Duodenal mucosa (tissue), 2 donors: ENCODE data around the gene PAM.

Source experiments
- H3K27ac ChIP-seq: one replicate; pipeline ENCODE4 v1.7.0; 2013; ENCODE audit warnings: low read depth, low read length
- H3K27me3 ChIP-seq, 2 donors: one replicate each; pipeline ENCODE4 v1.7.0; 2013; ENCODE audit warnings: low read length in 2 of 2, control low read depth in 1 of 2; ENCODE audit not compliant: insufficient read depth in 2 of 2, control insufficient read depth in 1 of 2
- H3K36me3 ChIP-seq, 2 donors: one replicate each; pipeline ENCODE4 v1.7.0; 2013; ENCODE audit warnings: low read length in 2 of 2, control low read depth in 1 of 2; ENCODE audit not compliant: insufficient read depth in 2 of 2, control insufficient read depth in 1 of 2
- H3K4me1 ChIP-seq, 2 donors: one replicate each; pipeline ENCODE4 v1.7.0; 2013; ENCODE audit warnings: low read length in 2 of 2, control low read depth in 1 of 2; ENCODE audit not compliant: insufficient read depth in 2 of 2, control insufficient read depth in 1 of 2
- H3K4me3 ChIP-seq, 2 donors: one replicate each; pipeline ENCODE4 v1.7.0; 2013; ENCODE audit warnings: low read length in 2 of 2, low read depth in 1 of 2
- H3K9ac ChIP-seq, 2 donors: one replicate each; pipeline ENCODE4 v1.7.0; 2013; ENCODE audit warnings: low read length in 2 of 2, low read depth in 1 of 2
- H3K9me3 ChIP-seq, 2 donors: one replicate each; pipeline ENCODE4 v1.7.0; 2013; ENCODE audit warnings: low read length in 2 of 2, control low read depth in 1 of 2; ENCODE audit not compliant: control insufficient read depth in 1 of 2

Gene PAM

DNA sequence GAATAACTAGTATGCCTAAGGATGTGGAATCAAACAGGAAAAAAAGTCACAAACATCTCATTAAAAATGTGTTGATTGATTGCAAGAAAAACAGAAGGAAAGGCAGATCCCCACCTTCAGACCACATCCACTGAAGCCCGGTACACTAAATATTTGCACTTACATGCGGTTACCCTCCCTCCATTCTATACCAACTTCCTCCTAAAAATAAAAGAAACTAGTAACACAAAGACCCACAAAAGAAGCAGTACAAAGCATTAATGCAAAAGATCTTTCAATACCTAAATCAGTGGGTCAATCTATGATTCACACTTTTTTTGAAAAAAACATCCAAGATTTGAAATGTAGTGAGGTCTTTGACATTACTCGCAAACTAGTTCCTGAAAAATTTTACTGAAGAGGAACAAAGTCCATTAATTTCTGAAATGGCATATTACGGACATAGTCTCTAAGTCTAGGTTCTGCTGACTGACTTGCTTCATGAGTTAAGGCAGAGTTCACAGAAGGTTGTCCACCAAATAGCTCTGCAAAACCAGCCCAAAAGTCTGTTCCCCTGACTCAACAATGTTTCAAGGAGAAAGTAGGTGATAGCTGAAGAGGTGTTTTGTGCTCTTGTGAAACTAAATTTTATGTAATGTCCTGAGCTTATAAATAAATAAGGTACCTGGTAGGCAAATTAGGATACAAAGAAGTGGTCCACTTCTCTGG, 100.7 kb downstream of the PAM start:
- no peak overlapping the region for H3K9ac ChIP-seq
- peaks cover 0 to 11% of the 10 kb centered on the region in 2 donors for H3K4me1 ChIP-seq
- H3K27ac ChIP-seq: no peak overlapping the region

DNA sequence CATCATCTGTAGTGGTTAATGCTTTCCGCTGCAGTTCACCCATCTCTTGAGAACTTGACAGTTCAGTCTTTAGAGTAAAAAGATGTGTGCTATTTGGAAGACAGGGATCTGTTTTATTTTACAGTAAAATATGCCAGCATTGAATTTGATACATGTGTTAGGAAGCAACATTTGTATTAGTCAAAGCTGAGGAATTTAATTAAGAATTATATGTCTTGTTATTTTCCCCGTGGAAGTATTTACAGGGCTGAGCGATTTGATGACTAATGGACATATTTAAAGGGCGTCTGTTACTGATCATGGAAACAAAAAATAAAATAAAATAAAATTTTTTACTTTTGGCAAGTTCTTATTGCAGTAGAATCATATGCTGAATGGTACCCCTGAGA, 101.3 kb downstream of the PAM start:
- no peak overlapping the region for H3K4me3 ChIP-seq
- peaks cover 0 to 11% of the 10 kb centered on the region in 2 donors for H3K4me1 ChIP-seq
- no peak overlapping the region for H3K27ac ChIP-seq
- H3K27me3 ChIP-seq: no peaks in the 10 kb centered on the region
- H3K9ac ChIP-seq: no peak overlapping the region
- H3K36me3 ChIP-seq: no peaks in the 10 kb centered on the region
- H3K9me3 ChIP-seq: no peaks in the 10 kb centered on the region

More for the DNA sequence above, 100.7 kb downstream of the PAM start:
- Histone ChIP-seq H3K9me3 (no peaks in the 10 kb centered on the region), H3K27me3 (no peaks in the 10 kb centered on the region), H3K36me3 (no peaks in the 10 kb centered on the region), H3K4me3 (no peak overlapping the region)

DNA sequence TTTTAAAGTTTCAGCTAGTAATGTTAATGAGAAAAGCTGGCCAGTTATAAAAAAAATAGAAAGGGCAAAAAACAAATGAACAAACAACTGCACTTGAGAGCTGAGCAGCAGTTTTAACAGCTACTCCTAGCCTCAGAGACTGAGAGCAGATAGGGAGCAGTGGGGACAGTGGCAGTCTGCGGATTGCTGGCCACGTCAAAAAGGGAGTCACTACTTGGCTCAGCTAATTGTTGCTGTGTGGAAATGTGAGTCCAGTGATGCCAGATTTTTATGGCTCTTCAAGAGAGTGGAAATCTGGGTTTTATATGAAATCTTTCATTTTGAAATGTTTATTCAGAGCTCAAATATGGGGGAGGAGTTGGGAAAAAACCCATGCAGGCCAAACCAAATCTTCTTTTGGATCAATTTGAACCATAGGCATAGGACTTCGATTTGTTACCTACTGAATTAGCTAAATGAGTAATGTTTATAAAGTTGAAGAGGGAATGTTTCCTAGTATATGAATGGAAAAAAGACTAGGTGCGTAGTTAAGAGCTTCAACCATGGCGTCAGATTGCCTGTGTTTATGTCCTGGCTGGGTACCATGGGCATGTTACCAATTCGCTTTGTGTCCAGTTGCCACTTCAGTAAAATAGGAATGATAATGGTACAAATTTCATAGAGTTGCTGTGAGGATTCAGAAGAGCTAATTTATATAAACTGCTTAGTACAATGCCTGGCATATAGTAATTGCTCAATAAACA, 102.1 kb downstream of the PAM start:
- Histone ChIP-seq H3K4me3 (no peak overlapping the region), H3K36me3 (no peaks in the 10 kb centered on the region), H3K9ac (no peak overlapping the region), H3K4me1 (peaks cover 0 to 11% of the 10 kb centered on the region in 2 donors), H3K27me3 (no peaks in the 10 kb centered on the region), H3K9me3 (no peaks in the 10 kb centered on the region), H3K27ac (no peak overlapping the region)

DNA sequence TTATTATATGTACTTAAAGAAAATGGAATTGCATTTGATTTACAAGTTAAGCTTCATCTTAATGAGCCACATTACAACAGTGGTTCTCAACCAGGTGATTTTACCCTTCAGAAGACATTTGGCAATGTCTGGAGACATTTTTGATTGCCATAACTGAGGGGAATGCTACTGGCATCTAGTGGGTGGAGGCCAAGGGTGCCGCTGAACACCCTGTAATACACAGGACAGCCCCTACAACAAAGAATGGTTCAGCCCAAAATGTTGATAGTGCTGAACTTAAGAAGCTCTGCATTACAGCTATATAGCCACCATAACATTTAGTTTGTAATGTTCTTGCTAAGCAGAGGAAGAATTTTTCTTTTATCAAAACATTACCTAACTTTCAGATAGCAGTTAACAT, 103.1 kb downstream of the PAM start:
- H3K9ac ChIP-seq: no peak overlapping the region

DNA sequence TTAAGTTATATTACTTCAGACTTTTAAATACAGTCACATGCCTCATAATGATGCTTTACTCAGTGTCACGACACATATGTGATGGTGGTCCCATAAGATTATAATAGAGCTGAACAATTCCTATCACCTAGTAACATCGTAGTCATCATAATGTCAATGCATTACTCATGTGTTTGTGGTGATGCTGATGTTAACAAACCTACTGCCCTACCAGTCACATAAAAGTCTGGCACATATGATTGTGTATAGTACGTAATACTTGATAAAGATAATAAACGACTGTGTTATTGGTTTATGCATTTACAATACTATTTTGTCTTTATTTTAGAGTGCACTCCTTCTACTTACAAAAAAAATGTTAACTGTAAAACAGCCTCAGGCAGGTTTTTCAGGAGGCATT, 103.7 kb downstream of the PAM start:
- no peaks in the 10 kb centered on the region for H3K27me3 ChIP-seq
- H3K36me3 ChIP-seq: no peaks in the 10 kb centered on the region
- no peak overlapping the region for H3K4me3 ChIP-seq
- no peaks in the 10 kb centered on the region for H3K9me3 ChIP-seq
- H3K4me1 ChIP-seq: peaks cover 3 to 11% of the 10 kb centered on the region in 2 donors
- no peak overlapping the region for H3K27ac ChIP-seq
- no peak overlapping the region for H3K9ac ChIP-seq

More for the DNA sequence above, 103.1 kb downstream of the PAM start:
- Histone ChIP-seq H3K36me3 (no peaks in the 10 kb centered on the region), H3K4me1 (peaks cover 2 to 11% of the 10 kb centered on the region in 2 donors), H3K27me3 (no peaks in the 10 kb centered on the region), H3K4me3 (no peak overlapping the region), H3K9me3 (no peaks in the 10 kb centered on the region), H3K27ac (no peak overlapping the region)

DNA sequence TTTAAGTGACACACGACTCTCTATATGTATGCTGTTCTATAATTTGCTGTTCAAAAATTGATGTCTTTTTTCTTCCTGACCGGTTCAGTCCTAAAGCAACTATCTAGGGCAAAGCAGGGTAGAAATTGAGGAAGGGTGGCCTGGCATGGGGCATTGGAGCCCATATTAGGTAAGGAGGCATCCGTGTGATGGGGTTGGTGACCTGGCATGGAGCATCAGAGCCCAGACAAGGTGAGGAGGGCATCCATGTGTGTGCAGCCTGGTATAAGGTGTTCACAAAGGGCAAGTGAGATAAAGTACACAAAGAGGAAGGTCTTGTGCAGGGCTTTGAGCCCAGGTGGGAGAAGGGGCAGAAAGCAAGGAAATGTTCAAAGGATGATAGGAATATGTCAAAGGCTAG, 104.9 kb downstream of the PAM start:
- Histone ChIP-seq H3K9me3 (no peaks in the 10 kb centered on the region), H3K4me3 (no peak overlapping the region), H3K27me3 (no peaks in the 10 kb centered on the region), H3K9ac (no peak overlapping the region), H3K27ac (no peak overlapping the region), H3K4me1 (peaks cover 7 to 21% of the 10 kb centered on the region in 2 donors), H3K36me3 (no peaks in the 10 kb centered on the region)

DNA sequence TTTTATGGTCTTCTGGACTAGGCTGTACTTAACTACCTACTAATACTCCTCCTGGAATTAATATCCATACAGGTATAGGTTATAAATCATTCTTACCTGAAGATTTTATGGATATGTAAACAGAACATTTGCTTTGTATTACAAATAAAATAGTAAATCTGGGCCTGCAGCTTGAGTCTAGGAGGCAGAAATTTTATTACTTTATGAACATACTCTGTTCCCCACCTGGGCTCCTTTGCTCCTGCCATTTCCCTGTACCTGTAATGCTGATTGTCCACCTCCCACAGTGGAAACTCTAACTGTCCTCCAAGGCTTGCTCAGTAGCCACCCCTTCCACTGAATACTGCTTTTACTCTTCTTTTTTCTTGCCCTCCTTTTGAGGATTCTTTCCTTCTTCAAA, 108.0 kb downstream of the PAM start:
- H3K27ac ChIP-seq: no peak overlapping the region

GRCh38 chr5:102863764-102864560, 108.9 kb downstream of the PAM start:
- H3K4me1 ChIP-seq: peaks cover 18 to 19% of the 10 kb centered on the region in 2 donors

More for the DNA sequence above, 108.0 kb downstream of the PAM start:
- Histone ChIP-seq H3K9ac (no peak overlapping the region), H3K36me3 (no peaks in the 10 kb centered on the region), H3K4me3 (no peak overlapping the region), H3K27me3 (no peaks in the 10 kb centered on the region), H3K9me3 (no peaks in the 10 kb centered on the region), H3K4me1 (peaks cover 18 to 19% of the 10 kb centered on the region in 2 donors)

GRCh38 chr5:102865171-102865509, 110.0 kb downstream of the PAM start:
- Histone ChIP-seq H3K9ac (peak overlapping the region; percentile 72 to 81), H3K27ac (no peak overlapping the region), H3K27me3 (no peaks in the 10 kb centered on the region), H3K9me3 (no peaks in the 10 kb centered on the region), H3K4me3 (peak overlapping the region; percentile 77 to 89), H3K4me1 (peaks cover 18 to 19% of the 10 kb centered on the region in 2 donors), H3K36me3 (no peaks in the 10 kb centered on the region)

More at GRCh38 chr5:102863764-102864560, 108.9 kb downstream of the PAM start:
- H3K27me3 ChIP-seq: no peaks in the 10 kb centered on the region
- H3K9me3 ChIP-seq: no peaks in the 10 kb centered on the region
- H3K9ac ChIP-seq: no peak overlapping the region
- no peaks in the 10 kb centered on the region for H3K36me3 ChIP-seq
- H3K27ac ChIP-seq: no peak overlapping the region
- no peak overlapping the region for H3K4me3 ChIP-seq
